ENCODE data around the gene SCN1B. TPM values are rescaled to one million over a fixed set of nuclear protein-coding genes. Genes with fewer than 3 reads are reported as not detected.

The SCN1B gene
- total RNA-seq, 1 experiment from 2014 or later = 1.3 TPM

- in situ Hi-C loops (cut with HindIII; ENCODE audit: low pct_unique_long_range_greater_than_20kb, low sequenced_read_pairs) = no loop called here
- no peak for DNase-seq (ENCODE audit: low read depth, low spot score)
Measured at GRCh38 chr19:35059799-35060091, 29.5 kb downstream of the SCN1B start.

- no peak for DNase-seq (ENCODE audit: low read depth, low spot score)
- in situ Hi-C loops (cut with HindIII; ENCODE audit: low pct_unique_long_range_greater_than_20kb, low sequenced_read_pairs) = no loop called here
Measured at GRCh38 chr19:35060160-35060855, 30.0 kb downstream of the SCN1B start.

- in situ Hi-C loops (cut with HindIII; ENCODE audit: low pct_unique_long_range_greater_than_20kb, low sequenced_read_pairs) = no loop called here
- DNase-seq (ENCODE audit: low read depth, low spot score) = peak; percentile 22
Measured at GRCh38 chr19:35061583-35062373, 31.5 kb downstream of the SCN1B start.

- DNase-seq (ENCODE audit: low read depth, low spot score) = no peak
- in situ Hi-C loops (cut with HindIII; ENCODE audit: low pct_unique_long_range_greater_than_20kb, low sequenced_read_pairs) = no loop called here
Measured at GRCh38 chr19:35062942-35063341, 32.7 kb downstream of the SCN1B start.

- no peak for DNase-seq (ENCODE audit: low read depth, low spot score)
- in situ Hi-C loops (cut with HindIII; ENCODE audit: low pct_unique_long_range_greater_than_20kb, low sequenced_read_pairs) = no loop called here
Measured at GRCh38 chr19:35063940-35064818, 33.9 kb downstream of the SCN1B start.

- in situ Hi-C loops (cut with HindIII; ENCODE audit: low pct_unique_long_range_greater_than_20kb, low sequenced_read_pairs) = no loop called here
- no peak for DNase-seq (ENCODE audit: low read depth, low spot score)
Measured at GRCh38 chr19:35065574-35065973, 35.3 kb downstream of the SCN1B start.

GRCh38 chr19:35066121-35066520 lies 35.9 kb downstream of the SCN1B start:
- in situ Hi-C loops (cut with HindIII; ENCODE audit: low pct_unique_long_range_greater_than_20kb, low sequenced_read_pairs) = no loop called here
- no peak for DNase-seq (ENCODE audit: low read depth, low spot score)

GRCh38 chr19:35066691-35067563 lies 36.7 kb downstream of the SCN1B start:
- DNase-seq (ENCODE audit: low read depth, low spot score) = peak; percentile 90
- in situ Hi-C loops (cut with HindIII; ENCODE audit: low pct_unique_long_range_greater_than_20kb, low sequenced_read_pairs) = no loop called here

- no peak for DNase-seq (ENCODE audit: low read depth, low spot score)
- in situ Hi-C loops (cut with HindIII; ENCODE audit: low pct_unique_long_range_greater_than_20kb, low sequenced_read_pairs) = no loop called here
Measured at GRCh38 chr19:35068941-35069634, 38.8 kb downstream of the SCN1B start.

- in situ Hi-C loops (cut with HindIII; ENCODE audit: low pct_unique_long_range_greater_than_20kb, low sequenced_read_pairs) = no loop called here
- DNase-seq (ENCODE audit: low read depth, low spot score) = no peak
Measured at GRCh38 chr19:35069696-35070095, 39.4 kb downstream of the SCN1B start.

GRCh38 chr19:35070471-35070870 lies 40.2 kb downstream of the SCN1B start:
- in situ Hi-C loops (cut with HindIII; ENCODE audit: low pct_unique_long_range_greater_than_20kb, low sequenced_read_pairs) = no loop called here
- no peak for DNase-seq (ENCODE audit: low read depth, low spot score)

GRCh38 chr19:35073516-35073915 lies 43.2 kb downstream of the SCN1B start:
- in situ Hi-C loops (cut with HindIII; ENCODE audit: low pct_unique_long_range_greater_than_20kb, low sequenced_read_pairs) = no loop called here
- DNase-seq (ENCODE audit: low read depth, low spot score) = no peak

- in situ Hi-C loops (cut with HindIII; ENCODE audit: low pct_unique_long_range_greater_than_20kb, low sequenced_read_pairs) = no loop called here
- no peak for DNase-seq (ENCODE audit: low read depth, low spot score)
Measured at GRCh38 chr19:35073941-35074340, 43.7 kb downstream of the SCN1B start.

- DNase-seq (ENCODE audit: low read depth, low spot score) = no peak
- in situ Hi-C loops (cut with HindIII; ENCODE audit: low pct_unique_long_range_greater_than_20kb, low sequenced_read_pairs) = no loop called here
Measured at GRCh38 chr19:35074426-35075201, 44.3 kb downstream of the SCN1B start.

GRCh38 chr19:35075202-35076025 lies 45.1 kb downstream of the SCN1B start:
- DNase-seq (ENCODE audit: low read depth, low spot score) = no peak
- in situ Hi-C loops (cut with HindIII; ENCODE audit: low pct_unique_long_range_greater_than_20kb, low sequenced_read_pairs) = no loop called here

- in situ Hi-C loops (cut with HindIII; ENCODE audit: low pct_unique_long_range_greater_than_20kb, low sequenced_read_pairs) = no loop called here
- DNase-seq (ENCODE audit: low read depth, low spot score) = no peak
Measured at GRCh38 chr19:35076026-35076370, 45.7 kb downstream of the SCN1B start.

Measured in SK-MEL-5 (cell line).